PC-3 (cell line): ENCODE results near the gene TEAD1. TPM values are rescaled to one million over a fixed set of nuclear protein-coding genes. Genes with fewer than 3 reads are reported as not detected.

Experiments
- ATAC-seq: fragments of 200-7000 bp; cut with Tn5 transposase; 2 replicates; pipeline ENCODE4 v1.9.1; 2020; ENCODE audit warnings: mild to moderate bottlenecking, moderate library complexity
- BruUV-seq: library from RNA; stranded (reverse); fragments of 400-500 nt; replicated peaks from 2 replicates; lab custom pipeline; 2021; lab: Mats Ljungman, UMichigan
- CTCF ChIA-PET: fragments of 300-600 bp; sonication (Branson Sonifier 250); formaldehyde crosslinking; loops from one replicate; lab custom pipeline; 2022; ENCODE audit warnings: antibody characterized with exemption; lab: Charles Lee
- POLR2A ChIA-PET: fragments of 300-600 bp; sonication (Branson Sonifier 250); formaldehyde crosslinking; loops from one replicate; lab custom pipeline; 2022; ENCODE audit warnings: antibody characterized with exemption; ENCODE audit not compliant: unreplicated experiment; lab: Charles Lee
- DNase-seq: peaks from one replicate; pipeline ENCODE4 v3.0.0-alpha.2; 2015
- H2AFZ ChIP-seq: fragments of 300-600 bp; sonication (generic); 2 replicates; pipeline ENCODE4 v1.6.0; 2016; ENCODE audit warnings: antibody characterized with exemption, low read length
- H3F3A ChIP-seq: fragments of 300-600 bp; sonication (generic); one replicate; pipeline ENCODE4 v1.6.0; 2017; ENCODE audit warnings: antibody characterized with exemption, low read length, control low read depth, mild to moderate bottlenecking; ENCODE audit not compliant: unreplicated experiment
- H3K27ac ChIP-seq: fragments of 300-600 bp; sonication (generic); 2 replicates; pipeline ENCODE4 v1.5.1; 2016; ENCODE audit warnings: mild to moderate bottlenecking, low read length
- H3K27me3 ChIP-seq: fragments of 300-600 bp; sonication (generic); 2 replicates; pipeline ENCODE4 v1.6.1; 2016; ENCODE audit warnings: low read length, mixed read lengths
- H3K36me3 ChIP-seq: fragments of 300-600 bp; sonication (generic); 2 replicates; pipeline ENCODE4 v1.6.1; 2016; ENCODE audit warnings: low read depth, mixed run types, low read length, mixed read lengths
- H3K4me1 ChIP-seq: fragments of 300-600 bp; sonication (generic); 2 replicates; pipeline ENCODE4 v1.5.1; 2016; ENCODE audit warnings: low read length; ENCODE audit not compliant: insufficient read depth
- H3K4me2 ChIP-seq: fragments of 300-600 bp; sonication (generic); 2 replicates; pipeline ENCODE4 v1.6.0; 2016; ENCODE audit warnings: low read length
- H3K4me3 ChIP-seq: fragments of 300-600 bp; sonication (generic); 2 replicates; pipeline ENCODE4 v1.5.1; 2016; ENCODE audit warnings: mild to moderate bottlenecking, low read length, mixed read lengths
- H3K79me2 ChIP-seq: fragments of 300-600 bp; sonication (generic); 2 replicates; pipeline ENCODE4 v1.6.1; 2017; ENCODE audit warnings: low read length, mixed read lengths
- H3K9ac ChIP-seq: fragments of 300-600 bp; sonication (generic); 2 replicates; pipeline ENCODE4 v1.6.0; 2016; ENCODE audit warnings: mild to moderate bottlenecking, low read length
- H3K9me2 ChIP-seq: fragments of 300-600 bp; sonication (generic); replicated peaks from 2 replicates; pipeline ENCODE4 v1.6.1; 2016; ENCODE audit warnings: mixed run types, low read length, mixed read lengths
- H3K9me3 ChIP-seq: fragments of 300-600 bp; sonication (generic); 2 replicates; pipeline ENCODE4 v1.6.1; 2016; ENCODE audit warnings: low read length, mixed read lengths
- H4K20me1 ChIP-seq: fragments of 300-600 bp; sonication (generic); 2 replicates; pipeline ENCODE4 v1.6.1; 2016; ENCODE audit warnings: low read length, mixed read lengths
- EZH2 ChIP-seq: fragments of 300-600 bp; sonication (generic); IDR thresholded peaks from one replicate; pipeline ENCODE4 v1.6.1; 2017; ENCODE audit warnings: antibody characterized with exemption, mild to moderate bottlenecking, low read length; ENCODE audit not compliant: unreplicated experiment
- EZH2phosphoT487 ChIP-seq: fragments of 300-600 bp; sonication (generic); IDR thresholded peaks from 2 replicates; pipeline ENCODE4 v1.6.1; 2018; ENCODE audit warnings: mild to moderate bottlenecking, antibody characterized with exemption, low read length, borderline replicate concordance
- intact Hi-C: fragments of 100-400 bp; cut with micrococcal nuclease; formaldehyde crosslinking; loops from 2 replicates; pipeline ENCODE4 v1.9.0; 2023
- total RNA-seq: library from RNA; depleted of rRNA; stranded (reverse); fragments of >200 nt; gene quantifications from 2 replicates; pipeline ENCODE4 v1.2.3, GENCODE V29; 2014
- TF ChIP-seq, protein P1 (sequence below): fragments of 300-600 bp; sonication (generic); conservative IDR thresholded peaks from 2 replicates; pipeline ENCODE4 v1.5.1; 2017; ENCODE audit warnings: antibody characterized with exemption, low read depth, mild to moderate bottlenecking, low read length

Gene TEAD1
- total RNA-seq, 1 experiment from 2014 or later, result 70.2 TPM

DNA sequence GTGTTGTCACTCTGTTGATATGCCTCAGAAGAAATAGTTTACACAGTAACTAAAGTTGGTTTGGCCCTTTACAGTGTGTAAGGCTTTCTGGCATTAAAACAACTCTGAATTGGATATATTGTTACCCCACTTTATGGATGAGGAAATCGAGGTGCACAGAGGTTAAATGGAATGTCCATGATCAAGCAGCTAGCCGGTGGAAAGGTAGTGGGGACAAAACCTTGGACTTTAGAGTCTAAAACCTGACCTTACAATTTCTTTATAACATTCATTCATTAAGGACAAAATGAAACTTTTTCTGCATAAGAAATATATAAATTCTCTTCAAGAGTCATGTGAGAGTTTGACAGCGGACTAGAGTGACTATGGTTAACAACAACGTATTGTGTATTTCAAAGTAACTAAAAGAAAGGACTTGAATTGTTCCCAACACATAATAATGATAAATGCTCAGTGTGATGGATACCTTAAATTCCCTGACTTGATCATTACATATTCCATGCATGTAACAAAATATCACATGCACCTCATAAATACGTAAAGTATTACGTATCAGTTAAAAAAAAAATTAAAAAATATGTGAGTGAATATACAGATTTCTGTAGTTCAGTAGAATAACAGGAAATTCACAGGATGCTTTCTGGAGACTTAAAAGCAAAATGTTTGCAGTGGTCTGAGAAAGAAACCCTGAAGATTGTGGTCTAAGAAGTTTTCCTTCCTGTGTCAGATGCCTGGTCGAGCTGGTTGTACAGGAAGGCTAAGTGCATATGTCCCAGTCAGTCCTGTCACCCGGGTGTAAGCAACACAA is 51.0 kb downstream of the TEAD1 start:
- TSS peak; percentile 14 for BruUV-seq
- Histone ChIP-seq H3K9ac (peak overlapping the region; percentile 74), H3K4me1 (peaks cover 98% of the 10 kb centered on the region), H3K4me2 (peak overlapping the region; percentile 92), H3K9me2 (no peaks in the 10 kb centered on the region), H2AFZ (no peak overlapping the region), H3F3A (peaks cover 12% of the 10 kb centered on the region), H3K4me3 (peak overlapping the region; percentile 62), H3K27me3 (no peaks in the 10 kb centered on the region), H3K9me3 (no peaks in the 10 kb centered on the region), H3K36me3 (0 out of 2 replicates have a peak, but pooled peaks cover 2% of the 10 kb centered on the region), H3K27ac (peak overlapping the region; percentile 99), H3K79me2 (peaks cover 87% of the 10 kb centered on the region), H4K20me1 (no peaks in the 10 kb centered on the region)
- intact Hi-C loops, result loop anchor here (2.0 kb wide), 2 partner anchors 46 to 78 kb away; no protein-coding TSS in a partner anchor
- ATAC-seq (no peak), DNase-seq (peak; percentile 42)
- TF ChIP-seq, protein P1, sequence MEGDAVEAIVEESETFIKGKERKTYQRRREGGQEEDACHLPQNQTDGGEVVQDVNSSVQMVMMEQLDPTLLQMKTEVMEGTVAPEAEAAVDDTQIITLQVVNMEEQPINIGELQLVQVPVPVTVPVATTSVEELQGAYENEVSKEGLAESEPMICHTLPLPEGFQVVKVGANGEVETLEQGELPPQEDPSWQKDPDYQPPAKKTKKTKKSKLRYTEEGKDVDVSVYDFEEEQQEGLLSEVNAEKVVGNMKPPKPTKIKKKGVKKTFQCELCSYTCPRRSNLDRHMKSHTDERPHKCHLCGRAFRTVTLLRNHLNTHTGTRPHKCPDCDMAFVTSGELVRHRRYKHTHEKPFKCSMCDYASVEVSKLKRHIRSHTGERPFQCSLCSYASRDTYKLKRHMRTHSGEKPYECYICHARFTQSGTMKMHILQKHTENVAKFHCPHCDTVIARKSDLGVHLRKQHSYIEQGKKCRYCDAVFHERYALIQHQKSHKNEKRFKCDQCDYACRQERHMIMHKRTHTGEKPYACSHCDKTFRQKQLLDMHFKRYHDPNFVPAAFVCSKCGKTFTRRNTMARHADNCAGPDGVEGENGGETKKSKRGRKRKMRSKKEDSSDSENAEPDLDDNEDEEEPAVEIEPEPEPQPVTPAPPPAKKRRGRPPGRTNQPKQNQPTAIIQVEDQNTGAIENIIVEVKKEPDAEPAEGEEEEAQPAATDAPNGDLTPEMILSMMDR, result no peak
- TF ChIP-seq EZH2phosphoT487 (no peak), EZH2 (no peak)
- CTCF ChIA-PET, result no interaction called here
- POLR2A ChIA-PET, result no interaction called here

DNA sequence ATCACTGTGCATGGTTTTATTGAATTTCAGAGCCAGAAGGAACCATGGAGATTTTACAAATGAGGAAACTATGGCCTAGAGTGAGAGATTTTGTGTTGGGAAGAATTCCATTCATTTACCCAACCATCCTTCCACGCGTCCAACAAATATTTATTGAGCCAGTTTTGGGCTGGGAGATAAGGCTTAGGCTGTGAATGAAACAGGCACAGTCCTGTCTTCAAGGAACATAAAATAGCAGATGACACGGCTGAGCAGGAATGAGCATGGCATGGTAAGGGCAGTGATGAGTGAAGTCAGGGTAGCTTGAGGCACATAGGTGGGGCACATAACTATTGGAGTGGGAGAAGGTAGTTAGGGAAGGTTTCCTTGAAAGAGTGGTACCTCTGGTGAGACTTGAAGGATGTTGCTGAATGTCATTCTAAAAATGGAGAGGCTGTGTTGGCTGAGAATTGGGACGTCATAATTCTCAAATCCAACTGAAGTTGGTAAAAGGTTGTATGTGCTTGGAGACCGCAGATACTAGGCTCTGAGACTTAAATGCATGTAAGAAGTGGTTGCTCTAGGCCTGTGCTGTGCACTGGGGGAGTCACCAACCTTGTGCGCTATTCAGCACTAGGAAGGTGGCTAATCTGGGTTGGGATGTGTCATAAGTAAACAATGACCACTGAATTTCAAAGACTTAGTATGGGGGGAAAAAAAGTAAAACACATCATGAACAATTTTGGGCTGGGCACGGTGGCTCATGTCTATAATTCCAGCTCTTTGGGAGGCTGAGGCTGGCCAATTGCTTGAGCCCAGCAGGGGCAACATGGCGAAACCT is 51.9 kb downstream of the TEAD1 start:
- Histone ChIP-seq H3K27ac (peak overlapping the region; percentile 99), H3K9me3 (no peaks in the 10 kb centered on the region), H3K9ac (peak overlapping the region; percentile 19; the same call in 1 of the 2 replicates), H3F3A (peaks cover 12% of the 10 kb centered on the region), H3K4me2 (peak overlapping the region; percentile 92), H3K9me2 (no peaks in the 10 kb centered on the region), H2AFZ (no peak overlapping the region), H4K20me1 (no peaks in the 10 kb centered on the region), H3K4me1 (peaks cover 94% of the 10 kb centered on the region), H3K27me3 (no peaks in the 10 kb centered on the region), H3K4me3 (no peak overlapping the region), H3K36me3 (0 out of 2 replicates have a peak, but pooled peaks cover 2% of the 10 kb centered on the region), H3K79me2 (peaks cover 87% of the 10 kb centered on the region)
- ChIA-PET CTCF (no interaction called here), POLR2A (no interaction called here)
- intact Hi-C loops, result loop anchor here (2.0 kb wide), 2 partner anchors 45 to 77 kb away; no protein-coding TSS in a partner anchor
- DNase-seq, result peak; percentile 77
- TF ChIP-seq, protein P1, result no peak
- TF ChIP-seq EZH2 (no peak), EZH2phosphoT487 (no peak)
- ATAC-seq, result peak; percentile 17; the same call in 1 of the 2 replicates
- BruUV-seq, result no TSS peak
